Loucy (cell line): Measurements from ENCODE around the gene VPS16.

Source experiments
- H2AFZ ChIP-seq: fragments of 200-600 bp; sonication (generic); 2 replicates; pipeline ENCODE4 v1.6.0; 2016; ENCODE audit warnings: antibody characterized with exemption, mild to moderate bottlenecking, low read length, moderate library complexity
- H3F3A ChIP-seq: fragments of 200-600 bp; 2 replicates; pipeline ENCODE4 v1.6.0; 2016; ENCODE audit warnings: antibody characterized with exemption, low read depth, mild to moderate bottlenecking
- H3K27me3 ChIP-seq: fragments of 200-600 bp; sonication (generic); 2 replicates; pipeline ENCODE4 v1.6.1; 2014; ENCODE audit warnings: low read length, mild to moderate bottlenecking; ENCODE audit not compliant: insufficient read depth, poor library complexity, severe bottlenecking
- H3K36me3 ChIP-seq: fragments of 200-600 bp; sonication (generic); 2 replicates; pipeline ENCODE4 v1.6.1; 2016; ENCODE audit warnings: low read length; ENCODE audit not compliant: insufficient read depth
- H3K4me1 ChIP-seq: fragments of 200-600 bp; sonication (generic); 2 replicates; pipeline ENCODE4 v1.5.1; 2014; ENCODE audit warnings: low read length, mild to moderate bottlenecking; ENCODE audit not compliant: insufficient read depth, poor library complexity, severe bottlenecking
- H3K4me2 ChIP-seq: fragments of 200-600 bp; sonication (generic); 2 replicates; pipeline ENCODE4 v1.6.0; 2014; ENCODE audit warnings: antibody characterized with exemption, low read length, low read depth, mild to moderate bottlenecking; ENCODE audit not compliant: poor library complexity, severe bottlenecking
- H3K4me3 ChIP-seq: fragments of 200-600 bp; sonication (generic); 2 replicates; pipeline ENCODE4 v1.5.1; 2014; ENCODE audit warnings: low read length, mild to moderate bottlenecking, mixed read lengths; ENCODE audit not compliant: poor library complexity, severe bottlenecking
- H3K79me2 ChIP-seq: fragments of 200-600 bp; sonication (generic); 2 replicates; pipeline ENCODE4 v1.6.1; 2014; ENCODE audit warnings: low read length; ENCODE audit not compliant: insufficient read depth
- H3K9ac ChIP-seq: fragments of 200-600 bp; sonication (generic); 2 replicates; pipeline ENCODE4 v1.6.0; 2014; ENCODE audit warnings: mild to moderate bottlenecking, low read depth, low read length, moderate library complexity; ENCODE audit not compliant: poor library complexity, severe bottlenecking
- H3K9me2 ChIP-seq: fragments of 200-600 bp; sonication (generic); replicated peaks from 2 replicates; pipeline ENCODE4 v1.6.1; 2016; ENCODE audit warnings: low read depth, low read length, mixed read lengths
- H3K9me3 ChIP-seq: fragments of 200-600 bp; sonication (generic); 2 replicates; pipeline ENCODE4 v1.6.1; 2014; ENCODE audit warnings: mild to moderate bottlenecking, antibody characterized with exemption, low read length, low read depth; ENCODE audit not compliant: insufficient read depth
- H4K20me1 ChIP-seq: fragments of 200-600 bp; sonication (generic); 2 replicates; pipeline ENCODE4 v1.6.0; 2014; ENCODE audit warnings: antibody characterized with exemption, low read length, mild to moderate bottlenecking; ENCODE audit not compliant: insufficient read depth, poor library complexity, severe bottlenecking
- CTCF ChIP-seq: fragments of 200-600 bp; sonication (generic); conservative IDR thresholded peaks from 2 replicates; pipeline ENCODE4 v1.5.1; 2014; ENCODE audit warnings: mild to moderate bottlenecking, antibody characterized with exemption, low read length
- EZH2phosphoT487 ChIP-seq: fragments of 200-600 bp; IDR thresholded peaks from 2 replicates; pipeline ENCODE4 v1.6.1; 2018; ENCODE audit warnings: antibody characterized with exemption, mild to moderate bottlenecking, moderate library complexity, borderline replicate concordance

Gene VPS16

GRCh38 chr20:2797136-2797983 is 43.2 kb upstream of the VPS16 start:
- Histone ChIP-seq H3K27me3 (peaks cover 8% of the 10 kb centered on the region), H3K9me2 (no peaks in the 10 kb centered on the region), H3K9ac (peak overlapping the region; percentile 98), H3K4me2 (peak overlapping the region; percentile 85), H3K79me2 (peaks cover 50% of the 10 kb centered on the region), H3K36me3 (peaks cover 53% of the 10 kb centered on the region; the same call in 1 of the 2 replicates), H3F3A (peaks cover 9% of the 10 kb centered on the region; the same call in 1 of the 2 replicates), H3K4me3 (peak overlapping the region; percentile 77), H4K20me1 (peaks cover 37% of the 10 kb centered on the region), H2AFZ (no peak overlapping the region), H3K4me1 (peaks cover 32% of the 10 kb centered on the region), H3K9me3 (no peaks in the 10 kb centered on the region)
- TF ChIP-seq CTCF (no peak), EZH2phosphoT487 (no peak)

- peaks cover 37% of the 10 kb centered on the region for H4K20me1 ChIP-seq
- H3K4me1 ChIP-seq = peaks cover 37% of the 10 kb centered on the region
- no peak overlapping the region for H2AFZ ChIP-seq
- H3K4me2 ChIP-seq = peak overlapping the region; percentile 85
- H3F3A ChIP-seq = peaks cover 9% of the 10 kb centered on the region; the same call in 1 of the 2 replicates
- H3K9me3 ChIP-seq = no peaks in the 10 kb centered on the region
- H3K79me2 ChIP-seq = peaks cover 50% of the 10 kb centered on the region
- TF ChIP-seq EZH2phosphoT487 (no peak), CTCF (no peak)
- H3K27me3 ChIP-seq = peaks cover 8% of the 10 kb centered on the region
- H3K4me3 ChIP-seq = peak overlapping the region; percentile 77
- peak overlapping the region; percentile 98 for H3K9ac ChIP-seq
- H3K9me2 ChIP-seq = no peaks in the 10 kb centered on the region
- H3K36me3 ChIP-seq = peaks cover 53% of the 10 kb centered on the region; the same call in 1 of the 2 replicates
Observed at GRCh38 chr20:2798095-2798805, 42.3 kb upstream of the VPS16 start.

- Histone ChIP-seq H3F3A (peaks cover 9% of the 10 kb centered on the region; the same call in 1 of the 2 replicates), H3K4me1 (peaks cover 37% of the 10 kb centered on the region), H2AFZ (no peak overlapping the region), H4K20me1 (peaks cover 37% of the 10 kb centered on the region), H3K9me2 (no peaks in the 10 kb centered on the region), H3K4me3 (peak overlapping the region; percentile 77), H3K9me3 (no peaks in the 10 kb centered on the region), H3K27me3 (peaks cover 8% of the 10 kb centered on the region), H3K4me2 (peak overlapping the region; percentile 85), H3K36me3 (peaks cover 47% of the 10 kb centered on the region; the same call in 1 of the 2 replicates), H3K9ac (peak overlapping the region; percentile 98), H3K79me2 (peaks cover 50% of the 10 kb centered on the region)
- TF ChIP-seq EZH2phosphoT487 (no peak), CTCF (no peak)
Observed at GRCh38 chr20:2798814-2799213, 41.7 kb upstream of the VPS16 start.
